H9 (cell line): ENCODE data around the gene PTPRH. TPM values are rescaled to one million over a fixed set of nuclear protein-coding genes. Genes with fewer than 3 reads are reported as not detected.

Source experiments
- DNase-seq: peaks from one replicate; pipeline ENCODE4 v3.0.0-alpha.2; 2017
- H2AFZ ChIP-seq: one replicate; pipeline ENCODE4 v1.6.1; 2013; ENCODE audit warnings: mild to moderate bottlenecking, low read length, control low read depth, moderate library complexity
- H2AK5ac ChIP-seq: 2 replicates; pipeline ENCODE4 v1.6.1; 2013; ENCODE audit warnings: low read length, control low read depth, mixed read lengths; ENCODE audit not compliant: insufficient read length
- H2BK120ac ChIP-seq: one replicate; pipeline ENCODE4 v1.6.1; 2013; ENCODE audit warnings: low read depth, mild to moderate bottlenecking, low read length, control low read depth, inconsistent platforms; ENCODE audit not compliant: poor library complexity, severe bottlenecking
- H2BK12ac ChIP-seq: 2 replicates; pipeline ENCODE4 v1.6.1; 2013; ENCODE audit warnings: low read length, control low read depth, mixed read lengths, low read depth; ENCODE audit not compliant: insufficient read length
- H2BK15ac ChIP-seq: 2 replicates; pipeline ENCODE4 v1.6.1; 2013; ENCODE audit warnings: low read depth, low read length, control low read depth
- H2BK20ac ChIP-seq: one replicate; pipeline ENCODE4 v1.6.1; 2013; ENCODE audit warnings: low read depth, mild to moderate bottlenecking, low read length, control low read depth, inconsistent platforms; ENCODE audit not compliant: poor library complexity, severe bottlenecking
- H2BK5ac ChIP-seq: 2 replicates; pipeline ENCODE4 v1.6.1; 2013; ENCODE audit warnings: low read length, control low read depth, mixed read lengths; ENCODE audit not compliant: insufficient read length
- H3K14ac ChIP-seq: 2 replicates; pipeline ENCODE4 v1.6.1; 2013; ENCODE audit warnings: low read length, control low read depth; ENCODE audit not compliant: insufficient read depth
- H3K18ac ChIP-seq: 2 replicates; pipeline ENCODE4 v1.6.1; 2013; ENCODE audit warnings: low read depth, mild to moderate bottlenecking, mixed read lengths, low read length, control low read depth; ENCODE audit not compliant: insufficient read length
- H3K23ac ChIP-seq: 2 replicates; pipeline ENCODE4 v1.6.1; 2013; ENCODE audit warnings: low read length, control low read depth, mixed read lengths, low read depth; ENCODE audit not compliant: insufficient read length
- H3K23me2 ChIP-seq: 2 replicates; pipeline ENCODE4 v1.6.1; 2013; ENCODE audit warnings: low read depth, mild to moderate bottlenecking, mixed read lengths, low read length, control low read depth; ENCODE audit not compliant: insufficient read length, poor library complexity, severe bottlenecking
- H3K27ac ChIP-seq: 2 replicates; pipeline ENCODE4 v1.5.1; 2013; ENCODE audit warnings: low read length, control low read depth, mixed read lengths, low read depth; ENCODE audit not compliant: insufficient read length
- H3K27me3 ChIP-seq: 2 replicates; pipeline ENCODE4 v1.6.1; 2013; ENCODE audit warnings: low read length, control low read depth, inconsistent platforms; ENCODE audit not compliant: insufficient read depth
- H3K4ac ChIP-seq: 2 replicates; pipeline ENCODE4 v1.6.1; 2013; ENCODE audit warnings: low read depth, mild to moderate bottlenecking, control low read depth, inconsistent platforms, low read length, moderate library complexity
- H3K4me1 ChIP-seq: 2 replicates; pipeline ENCODE4 v1.6.1; 2013; ENCODE audit warnings: low read length, control low read depth, inconsistent platforms; ENCODE audit not compliant: insufficient read depth
- H3K4me2 ChIP-seq: 2 replicates; pipeline ENCODE4 v1.6.1; 2013; ENCODE audit warnings: low read length, control low read depth, mixed read lengths; ENCODE audit not compliant: insufficient read length, insufficient read depth
- H3K56ac ChIP-seq: 2 replicates; pipeline ENCODE4 v1.6.1; 2013; ENCODE audit warnings: low read depth, mild to moderate bottlenecking, mixed read lengths, low read length, control low read depth; ENCODE audit not compliant: insufficient read length
- H3K79me1 ChIP-seq: 2 replicates; pipeline ENCODE4 v1.6.1; 2013; ENCODE audit warnings: low read depth, mild to moderate bottlenecking, moderate library complexity, low read length, control low read depth, inconsistent platforms; ENCODE audit not compliant: insufficient read depth, poor library complexity, severe bottlenecking
- H3K79me2 ChIP-seq: 2 replicates; pipeline ENCODE4 v1.6.1; 2013; ENCODE audit warnings: low read length, control low read depth, inconsistent platforms; ENCODE audit not compliant: insufficient read depth
- H3K9ac ChIP-seq: 2 replicates; pipeline ENCODE4 v1.6.1; 2013; ENCODE audit warnings: low read length, control low read depth, mixed read lengths; ENCODE audit not compliant: insufficient read length; ENCODE audit errors: extremely low read depth
- H3K9me3 ChIP-seq: one replicate; pipeline ENCODE4 v1.6.1; 2013; ENCODE audit warnings: low read depth, low read length, inconsistent platforms; ENCODE audit not compliant: control insufficient read depth
- H3T11ph ChIP-seq: one replicate; pipeline ENCODE4 v1.6.1; 2013; ENCODE audit warnings: mild to moderate bottlenecking, low read length, control low read depth, inconsistent platforms
- H4K20me1 ChIP-seq: one replicate; pipeline ENCODE4 v1.6.1; 2013; ENCODE audit not compliant: control insufficient read depth, insufficient read length, insufficient read depth
- H4K5ac ChIP-seq: 2 replicates; pipeline ENCODE4 v1.6.1; 2013; ENCODE audit warnings: low read depth, mild to moderate bottlenecking, mixed read lengths, low read length, control low read depth; ENCODE audit not compliant: insufficient read length
- H4K8ac ChIP-seq: replicated peaks from 2 replicates; pipeline ENCODE4 v1.6.1; 2013; ENCODE audit warnings: low read length, control low read depth, mixed read lengths, low read depth; ENCODE audit not compliant: insufficient read length
- H4K91ac ChIP-seq: 2 replicates; pipeline ENCODE4 v1.6.1; 2013; ENCODE audit warnings: low read depth, mild to moderate bottlenecking, moderate library complexity, mixed read lengths, low read length, control low read depth; ENCODE audit not compliant: insufficient read length
- H3K27ac Mint-ChIP-seq, 3 experiments: 2 replicates in 2 of 3; 3 replicates in 1 of 3; pipeline ENCODE4 v1.8.0; 2020 to 2021; ENCODE audit warnings: mixed read lengths in 3 of 3, mild to moderate bottlenecking in 1 of 3, moderate library complexity in 1 of 3
- H3K27me3 Mint-ChIP-seq: 2 replicates; pipeline ENCODE4 v1.8.0; 2021; ENCODE audit warnings: low read depth, mild to moderate bottlenecking, moderate library complexity, mixed read lengths
- H3K36me3 Mint-ChIP-seq, 3 experiments: 2 replicates in 2 of 3; 3 replicates in 1 of 3; pipeline ENCODE4 v1.8.0; 2020 to 2021; ENCODE audit warnings: low read depth in 3 of 3, mixed read lengths in 3 of 3; ENCODE audit not compliant: insufficient read depth in 1 of 3
- H3K4me1 Mint-ChIP-seq, 2 experiments: 2 replicates each; pipeline ENCODE4 v1.8.0; 2020; ENCODE audit warnings: mixed read lengths in 2 of 2
- H3K4me3 Mint-ChIP-seq, 2 experiments: 2 replicates in 1 of 2; 3 replicates in 1 of 2; pipeline ENCODE4 v1.8.0; 2020 to 2021; ENCODE audit warnings: mild to moderate bottlenecking in 2 of 2, mixed read lengths in 2 of 2, moderate library complexity in 1 of 2
- H3K9me3 Mint-ChIP-seq, 2 experiments: 2 replicates in 1 of 2; 3 replicates in 1 of 2; pipeline ENCODE4 v1.8.0; 2020; ENCODE audit warnings: mild to moderate bottlenecking in 2 of 2, mixed read lengths in 2 of 2, moderate library complexity in 1 of 2
- WGBS: extraction: QIAGEN DNeasy Blood & Tissue Kit; methylation state at CpG from one replicate; pipeline ENCODE4 v1.1.7; 2013; ENCODE audit warnings: missing lambda C conversion rate, low lambda C conversion rate, mixed read lengths; ENCODE audit not compliant: insufficient read length; ENCODE audit errors: extremely low coverage; 5-methylcytosine and 5-hydroxymethylcytosine counted together
- total RNA-seq: library from RNA; stranded (reverse); gene quantifications from 2 replicates; pipeline ENCODE4 v1.2.1, GENCODE V29; 2021
- TF ChIP-seq, protein P1 (sequence below): fragments of 200-600 bp; sonication (generic); conservative IDR thresholded peaks from 3 replicates; pipeline ENCODE4 v1.8.0; 2021; ENCODE audit warnings: antibody characterized with exemption, mild to moderate bottlenecking

Gene PTPRH
- total RNA-seq, 1 experiment from 2014 or later = 0.24 TPM

GRCh38 chr19:55241935-55242464, 32.7 kb upstream of the PTPRH start:
- Histone ChIP-seq H3K9me3 (no peaks in the 10 kb centered on the region), H3K4ac (no peak overlapping the region), H3K4me2 (no peak overlapping the region), H4K8ac (no peak overlapping the region), H3T11ph (no peak overlapping the region), H3K4me1 (no peaks in the 10 kb centered on the region), H2AFZ (no peak overlapping the region), H3K79me1 (no peaks in the 10 kb centered on the region), H3K23me2 (no peaks in the 10 kb centered on the region), H3K79me2 (no peaks in the 10 kb centered on the region), H4K20me1 (no peaks in the 10 kb centered on the region), H3K27ac (no peak overlapping the region), H3K9ac (no peak overlapping the region), H2BK20ac (no peak overlapping the region), H2BK12ac (no peak overlapping the region), H3K27me3 (no peaks in the 10 kb centered on the region), H4K5ac (no peak overlapping the region), H2BK15ac (no peak overlapping the region), H2BK5ac (no peak overlapping the region), H3K18ac (no peak overlapping the region), H3K23ac (no peak overlapping the region), H3K14ac (no peak overlapping the region; the same call in 1 of the 2 replicates), H2BK120ac (no peak overlapping the region), H3K56ac (no peak overlapping the region), H4K91ac (no peak overlapping the region), H2AK5ac (no peak overlapping the region)
- Mint-ChIP-seq H3K36me3 (peaks cover 28 to 76% (median 75%) of the 10 kb centered on the region in 3 experiments; a peak in 6 of 7 replicates), H3K4me3 (no peak overlapping the region), H3K4me1 (no peaks in the 10 kb centered on the region), H3K9me3 (no peaks in the 10 kb centered on the region), H3K27me3 (no peaks in the 10 kb centered on the region), H3K27ac (no peak overlapping the region; a peak in 1 of 7 replicates)
- TF ChIP-seq, protein P1, sequence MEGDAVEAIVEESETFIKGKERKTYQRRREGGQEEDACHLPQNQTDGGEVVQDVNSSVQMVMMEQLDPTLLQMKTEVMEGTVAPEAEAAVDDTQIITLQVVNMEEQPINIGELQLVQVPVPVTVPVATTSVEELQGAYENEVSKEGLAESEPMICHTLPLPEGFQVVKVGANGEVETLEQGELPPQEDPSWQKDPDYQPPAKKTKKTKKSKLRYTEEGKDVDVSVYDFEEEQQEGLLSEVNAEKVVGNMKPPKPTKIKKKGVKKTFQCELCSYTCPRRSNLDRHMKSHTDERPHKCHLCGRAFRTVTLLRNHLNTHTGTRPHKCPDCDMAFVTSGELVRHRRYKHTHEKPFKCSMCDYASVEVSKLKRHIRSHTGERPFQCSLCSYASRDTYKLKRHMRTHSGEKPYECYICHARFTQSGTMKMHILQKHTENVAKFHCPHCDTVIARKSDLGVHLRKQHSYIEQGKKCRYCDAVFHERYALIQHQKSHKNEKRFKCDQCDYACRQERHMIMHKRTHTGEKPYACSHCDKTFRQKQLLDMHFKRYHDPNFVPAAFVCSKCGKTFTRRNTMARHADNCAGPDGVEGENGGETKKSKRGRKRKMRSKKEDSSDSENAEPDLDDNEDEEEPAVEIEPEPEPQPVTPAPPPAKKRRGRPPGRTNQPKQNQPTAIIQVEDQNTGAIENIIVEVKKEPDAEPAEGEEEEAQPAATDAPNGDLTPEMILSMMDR = no peak
- no CpG with 5 or more reads among the region's 16 CpGs for WGBS
- no peak for DNase-seq
